NCI-H526 (cell line): ENCODE measurements around the gene PLEKHA8.

Source experiments
- DNase-seq, 2 experiments: peaks; one replicate each; lab custom pipeline; 2025; lab: John Stamatoyannopoulos, UW

Gene PLEKHA8

DNA sequence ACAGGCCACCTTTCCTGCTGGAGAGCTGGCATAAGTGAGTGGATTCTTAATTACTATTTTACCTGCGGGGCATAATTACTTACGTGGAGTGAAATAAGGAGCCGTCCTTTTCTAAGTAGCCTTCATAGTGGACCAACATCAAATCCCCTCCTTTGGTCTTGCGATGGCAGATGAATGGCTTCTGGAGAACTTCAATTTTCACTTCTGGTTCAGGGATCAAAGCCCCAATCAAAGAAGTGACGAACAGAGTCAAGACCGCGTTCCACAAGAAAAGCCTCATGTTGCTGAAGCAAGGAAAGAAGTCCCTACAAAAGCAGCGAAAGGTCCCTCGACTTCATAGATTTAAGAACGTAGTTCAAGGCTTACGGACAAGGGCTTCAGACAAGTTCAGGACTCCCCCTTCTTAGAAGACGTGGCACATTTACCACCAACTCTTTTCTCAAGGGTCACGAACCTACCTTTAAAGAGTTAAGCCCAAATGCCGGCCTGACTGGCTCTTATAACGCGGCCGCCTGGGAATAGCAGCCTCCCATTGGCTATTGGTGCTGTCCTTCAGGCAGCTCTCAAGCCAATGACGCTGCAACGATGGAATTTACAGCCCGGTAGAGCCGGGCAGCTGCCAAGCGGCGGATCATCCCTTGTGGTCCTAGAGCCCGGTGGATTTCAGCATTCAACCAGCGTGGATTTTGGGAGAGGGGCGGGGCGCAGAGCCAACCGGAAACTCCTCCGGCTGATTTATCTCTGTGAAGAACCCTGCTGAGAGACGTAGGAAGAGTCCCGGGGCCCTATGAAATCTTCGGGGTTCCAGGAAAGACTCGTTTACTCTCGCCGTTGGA lies 1.8 kb upstream of the PLEKHA8 start, which contains the start of gene FKBP14:
TSS of gene FKBP14 (minus strand) at position 474 of the 836 bp plus-strand sequence. CDS start at position 280, 194 bp downstream.
- DNase-seq = peak; percentile 99

DNA sequence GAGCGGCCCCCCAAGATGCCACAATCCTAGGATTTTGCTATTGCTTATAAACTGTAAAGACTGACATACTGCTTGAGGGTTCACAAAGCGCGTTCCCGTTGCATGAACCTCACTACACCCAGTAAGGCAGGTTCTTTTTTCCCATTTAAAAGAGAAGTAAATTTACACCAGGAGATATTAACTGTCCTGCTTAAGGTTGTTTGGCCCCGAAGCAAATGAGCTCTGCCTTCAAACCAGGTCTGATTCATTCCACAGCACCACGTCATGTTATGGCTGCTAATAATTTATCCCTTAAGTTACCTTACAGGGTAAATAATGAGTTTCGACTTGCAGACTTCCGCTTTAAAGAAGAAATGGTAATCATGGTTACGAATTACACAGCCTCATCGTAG lies 1.2 kb upstream of the PLEKHA8 start:
- peak in 1 of 2 experiments; percentile 69 for DNase-seq

DNA sequence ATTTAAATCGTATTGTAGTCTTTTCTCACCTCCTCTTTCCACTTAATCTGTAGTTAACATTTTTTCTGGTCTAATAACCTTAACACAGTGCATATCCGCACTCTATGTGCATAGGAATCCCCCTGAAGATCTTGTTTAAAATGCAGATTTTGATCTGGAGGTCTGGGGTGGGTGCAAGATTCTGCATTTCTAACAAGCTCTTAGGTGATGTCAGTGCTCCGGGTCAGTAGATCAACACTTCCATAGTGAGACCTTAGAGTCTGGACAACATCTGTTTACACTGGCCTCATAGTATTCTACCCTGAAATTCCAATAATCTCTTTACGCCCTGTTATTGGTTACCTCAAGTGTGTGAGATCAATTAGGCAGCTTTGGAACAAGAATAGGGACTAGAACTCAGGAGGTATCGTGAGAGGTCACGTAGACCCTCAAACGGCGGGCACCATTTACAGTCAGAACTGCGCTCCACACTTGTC lies 434 bp upstream of the PLEKHA8 start:
- no peak for DNase-seq

DNA sequence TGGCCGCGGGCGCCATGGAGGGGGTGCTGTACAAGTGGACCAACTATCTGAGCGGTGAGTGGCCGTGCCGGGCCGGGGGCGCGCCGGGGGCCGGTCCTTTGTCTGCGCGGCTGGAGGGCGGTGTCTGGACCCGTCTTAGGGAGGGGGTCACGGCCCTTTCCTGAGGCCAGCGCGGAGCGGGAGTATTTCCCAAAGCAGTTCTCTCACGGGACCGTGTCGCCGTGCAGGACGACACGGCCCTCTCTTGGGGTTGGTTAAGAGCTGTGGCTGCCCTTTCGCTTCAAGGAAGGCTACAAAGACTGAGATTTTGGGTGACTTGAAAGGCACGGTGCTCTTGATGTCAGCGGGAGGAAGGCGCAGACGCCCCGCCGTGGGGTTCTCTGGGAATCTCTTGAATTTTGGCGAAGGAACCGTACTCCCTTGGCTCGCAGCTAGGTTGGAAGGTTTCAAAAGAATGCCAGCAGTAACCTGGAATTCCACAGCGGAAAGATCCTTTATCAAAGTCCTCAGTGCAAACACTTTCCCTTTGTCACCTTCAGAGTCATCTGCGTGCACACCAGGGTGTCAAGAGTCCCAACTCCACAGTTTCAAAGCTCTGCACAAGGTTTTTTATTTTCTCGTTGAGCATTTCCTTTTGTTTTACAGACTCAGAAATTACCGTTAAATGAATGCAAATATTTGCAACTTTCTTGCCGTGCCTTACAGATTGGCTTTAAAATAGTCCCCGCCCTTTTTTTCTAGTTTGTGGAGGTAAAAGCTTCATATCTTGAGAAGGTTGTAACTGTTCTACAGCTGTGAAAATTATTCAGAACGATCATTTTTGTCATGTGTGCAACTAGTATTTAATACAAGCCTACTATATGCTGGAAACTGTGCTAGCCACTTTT lies 780 bp downstream of the PLEKHA8 start:
- DNase-seq = peak in 1 of 2 experiments; percentile 65

DNA sequence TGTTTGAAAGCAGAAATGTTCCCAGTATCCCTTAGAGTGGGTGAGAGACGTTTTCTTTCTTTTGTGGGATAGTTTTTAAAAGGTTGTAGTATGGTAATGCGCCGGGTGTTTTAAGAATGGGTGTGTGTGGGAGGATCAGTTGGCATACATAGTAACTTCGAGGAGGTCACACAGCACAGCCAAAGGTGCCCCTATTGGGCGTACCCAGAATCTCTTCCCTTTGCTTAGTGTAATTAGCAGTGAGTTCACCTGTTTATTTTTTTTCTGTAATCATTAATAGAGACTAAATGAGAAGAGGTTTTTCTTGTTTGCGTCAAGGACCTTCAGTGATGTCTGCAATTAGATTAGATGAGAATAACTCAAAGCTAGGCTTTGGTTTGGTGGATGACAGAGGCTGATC lies 1.5 kb downstream of the PLEKHA8 start:
- peak in 1 of 2 experiments; percentile 25 for DNase-seq

DNA sequence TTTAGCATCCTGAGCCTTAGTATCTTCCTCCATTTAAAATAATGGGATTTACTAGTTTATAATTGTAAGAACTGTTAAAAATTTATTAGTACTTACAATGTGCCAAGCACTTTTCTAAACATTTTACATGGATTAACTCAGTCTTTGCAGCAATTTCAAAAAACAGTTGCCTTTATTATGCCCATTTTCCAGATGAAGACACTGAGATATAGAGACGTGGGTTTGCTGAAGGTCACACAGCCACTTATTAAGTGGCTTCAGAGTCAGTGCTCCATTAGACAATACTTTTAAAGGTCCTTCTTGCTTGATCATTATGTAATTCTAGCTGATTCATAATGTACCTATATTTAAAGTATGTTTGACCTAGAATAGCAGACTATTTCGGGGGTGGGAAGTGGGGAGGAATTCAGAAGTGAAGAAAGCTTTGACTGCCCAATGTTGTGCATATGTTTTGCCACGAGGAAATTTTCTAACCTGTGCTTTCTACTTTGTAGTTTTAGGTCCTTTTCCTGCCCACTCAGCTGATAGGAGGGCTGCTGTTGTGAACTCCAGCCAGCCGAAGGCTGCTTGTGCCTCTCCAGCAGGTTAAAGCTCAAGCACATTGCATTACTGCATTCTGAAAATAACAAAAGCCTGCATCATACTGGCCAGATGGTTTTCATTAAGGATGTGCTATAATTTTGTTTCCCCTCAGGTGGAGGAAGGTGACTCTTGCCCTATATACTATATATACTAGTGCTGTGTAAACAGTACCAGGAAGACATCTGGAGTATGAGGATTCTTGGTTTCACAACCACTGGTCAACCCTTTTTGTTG lies 4.3 kb downstream of the PLEKHA8 start:
- DNase-seq = no peak

DNA sequence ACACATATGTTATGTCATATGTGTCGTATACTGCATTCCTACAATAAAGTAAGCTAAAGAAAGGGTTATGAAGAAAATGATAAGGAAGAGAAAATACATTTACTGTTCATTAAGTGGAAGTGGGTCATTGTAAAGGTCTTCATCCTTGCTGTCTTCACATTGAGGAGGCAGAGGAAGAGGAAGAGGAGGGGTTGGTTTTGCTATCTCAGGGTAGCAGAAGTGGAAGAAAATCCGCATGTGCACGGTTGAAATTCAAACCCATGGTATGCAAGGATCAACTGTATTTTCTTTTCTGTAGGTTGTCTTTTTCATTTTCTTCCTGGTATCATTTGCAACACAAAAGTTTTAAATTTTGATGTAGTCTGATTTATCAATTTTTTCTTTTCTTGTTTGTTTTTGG lies 6.3 kb downstream of the PLEKHA8 start:
- no peak for DNase-seq

DNA sequence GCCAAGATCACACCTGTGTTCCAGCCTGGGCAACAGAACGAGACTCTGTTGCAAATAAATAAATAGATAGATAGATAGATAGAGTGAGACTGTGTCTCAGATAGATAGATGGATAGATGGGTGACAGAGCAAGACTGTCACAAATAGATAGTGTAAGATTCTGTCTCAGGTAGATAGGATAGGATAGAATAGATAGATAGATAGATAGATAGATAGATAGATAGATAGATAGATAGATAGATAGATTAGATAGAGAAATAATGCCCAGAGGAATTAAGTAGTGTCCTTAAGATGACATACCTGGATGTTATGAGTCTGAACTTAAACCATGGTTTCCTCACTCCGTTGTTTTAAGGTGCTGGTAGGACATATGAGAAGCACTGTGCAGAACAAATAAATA lies 8.0 kb downstream of the PLEKHA8 start:
- DNase-seq = no peak

DNA sequence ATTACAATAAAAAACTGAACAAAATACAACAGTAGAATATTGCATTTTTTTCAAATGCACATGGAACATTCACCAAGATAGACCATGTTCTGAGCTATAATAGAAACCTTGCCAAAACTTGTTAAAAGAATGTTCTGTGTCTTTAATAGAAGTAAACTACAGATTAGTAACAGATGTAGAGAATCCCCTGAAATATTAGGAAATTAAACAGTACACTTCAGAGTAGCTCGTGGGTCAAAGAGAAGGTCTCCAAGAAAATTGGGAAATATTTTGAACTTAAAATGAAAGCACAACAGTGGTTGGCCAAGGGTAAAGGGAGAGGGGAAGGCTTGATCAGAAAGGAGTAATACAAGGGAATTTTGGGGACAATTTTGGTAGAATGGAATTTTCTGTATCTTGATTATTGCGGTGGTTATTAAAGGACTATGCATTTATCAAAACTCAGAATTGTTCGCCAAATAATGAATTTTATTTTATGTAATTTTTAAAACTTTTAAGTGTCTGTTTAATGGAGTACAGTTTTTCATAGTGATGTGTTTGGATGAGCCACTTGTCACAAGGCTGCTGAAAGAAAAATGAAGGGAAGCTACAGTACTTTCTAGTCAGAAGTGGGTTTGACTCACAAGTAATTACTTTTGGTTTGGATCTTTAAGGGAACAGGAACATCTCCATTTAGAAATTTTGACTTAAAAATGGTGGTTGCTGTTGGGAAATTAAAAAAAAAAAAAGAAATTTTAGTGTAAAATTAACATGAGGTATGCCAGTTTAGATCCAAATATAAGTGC lies 10.2 kb downstream of the PLEKHA8 start:
- DNase-seq = no peak

DNA sequence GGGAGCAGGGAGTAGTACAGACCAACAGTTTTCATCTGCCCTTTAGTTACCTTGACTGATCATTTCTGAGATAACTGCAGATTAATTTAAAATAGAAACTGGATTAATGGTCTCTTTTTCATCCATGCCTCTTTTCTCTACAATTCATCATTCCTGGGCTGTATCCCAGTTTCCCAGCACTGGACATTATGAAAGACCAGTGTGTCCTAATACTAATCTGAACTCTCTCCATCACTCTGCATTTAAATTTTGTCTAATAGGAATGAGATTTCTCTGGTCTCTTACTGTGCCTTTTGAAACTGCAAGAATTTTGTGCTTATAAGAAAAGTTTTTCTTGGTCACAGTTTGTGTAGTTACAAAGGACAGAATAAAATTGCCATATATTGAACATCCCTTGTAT lies 12.7 kb downstream of the PLEKHA8 start:
- DNase-seq = no peak

DNA sequence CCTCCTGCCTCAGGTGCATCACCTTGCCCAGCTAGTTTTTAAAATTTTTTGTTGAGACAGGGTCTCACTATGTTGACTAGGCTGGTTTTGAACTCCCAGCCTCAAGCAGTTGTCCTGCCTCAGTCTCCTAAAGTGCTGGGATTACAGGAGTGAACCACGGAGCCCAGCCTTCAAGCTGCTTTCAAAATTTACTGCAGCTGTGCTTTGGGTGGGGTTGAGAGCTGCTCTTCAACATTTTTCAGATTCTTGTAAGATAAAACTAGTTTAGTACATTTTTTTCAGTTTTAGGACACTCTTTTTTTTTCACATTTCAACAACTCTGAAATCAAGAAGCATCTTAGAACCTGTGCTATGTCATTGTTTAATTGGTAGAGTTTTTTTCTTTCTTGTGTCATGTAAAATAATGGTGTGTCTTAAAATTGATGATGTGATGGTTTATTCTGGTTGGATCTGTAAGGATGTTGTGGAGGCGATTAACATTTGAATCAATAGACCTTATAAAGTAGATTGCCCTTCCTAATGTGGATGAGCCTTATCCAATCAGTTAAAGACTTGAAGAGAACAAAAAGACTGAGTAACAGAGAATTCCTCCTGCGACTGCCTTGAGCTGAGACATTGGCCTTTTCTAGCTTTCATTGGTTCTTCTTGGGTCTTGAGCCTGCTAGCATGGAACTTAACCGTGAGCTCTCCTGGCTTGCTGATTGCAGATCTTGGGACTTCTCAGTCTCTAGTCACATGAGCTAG lies 13.5 kb downstream of the PLEKHA8 start:
- DNase-seq = no peak

DNA sequence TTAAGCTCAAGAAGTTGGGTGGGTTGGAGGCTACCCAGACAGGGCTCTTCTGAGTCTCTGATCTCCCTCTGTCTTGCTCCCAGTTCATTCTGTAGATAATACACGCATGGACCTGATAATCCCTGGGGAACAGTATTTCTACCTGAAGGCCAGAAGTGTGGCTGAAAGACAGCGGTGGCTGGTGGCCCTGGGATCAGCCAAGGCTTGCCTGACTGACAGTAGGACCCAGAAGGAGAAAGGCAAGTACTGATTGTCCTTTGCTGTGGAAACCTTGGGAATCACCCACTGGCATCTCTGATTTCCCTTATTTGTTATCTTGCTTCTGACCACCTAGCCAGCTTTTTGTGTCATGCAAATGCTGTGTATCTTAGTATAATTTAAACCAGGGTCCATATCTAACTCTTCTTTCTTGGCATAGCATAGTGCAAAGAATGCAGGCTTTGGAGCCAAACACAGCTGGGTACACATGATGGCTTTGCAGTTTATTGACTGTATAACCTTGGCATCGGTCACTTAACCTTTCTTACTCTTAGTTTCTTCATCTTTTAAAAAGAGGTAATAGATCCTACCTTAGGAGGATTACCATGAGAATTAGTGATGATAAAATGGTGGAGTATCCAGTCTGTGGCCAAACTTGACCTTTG lies 18.0 kb downstream of the PLEKHA8 start:
- DNase-seq = peak in 1 of 2 experiments; percentile 8

DNA sequence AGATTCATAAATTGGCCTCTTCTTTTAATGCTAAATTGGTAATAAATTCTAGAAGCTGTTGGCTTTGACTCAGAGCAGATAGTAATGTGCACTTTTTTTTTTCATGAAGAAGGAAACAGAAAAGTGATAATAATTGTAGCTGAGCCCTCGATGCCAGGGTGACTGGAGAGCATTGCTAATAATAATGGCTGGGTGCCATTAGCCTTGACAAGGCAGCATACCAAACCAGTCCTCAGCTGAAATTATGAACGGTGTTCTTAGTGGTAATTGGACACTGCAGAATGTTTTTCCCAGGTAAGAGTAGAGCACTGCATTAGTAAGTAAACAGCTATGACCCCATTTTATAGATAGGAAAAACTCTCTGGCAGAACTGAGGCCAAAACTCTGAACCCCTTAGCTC lies 18.9 kb downstream of the PLEKHA8 start:
- DNase-seq = no peak

DNA sequence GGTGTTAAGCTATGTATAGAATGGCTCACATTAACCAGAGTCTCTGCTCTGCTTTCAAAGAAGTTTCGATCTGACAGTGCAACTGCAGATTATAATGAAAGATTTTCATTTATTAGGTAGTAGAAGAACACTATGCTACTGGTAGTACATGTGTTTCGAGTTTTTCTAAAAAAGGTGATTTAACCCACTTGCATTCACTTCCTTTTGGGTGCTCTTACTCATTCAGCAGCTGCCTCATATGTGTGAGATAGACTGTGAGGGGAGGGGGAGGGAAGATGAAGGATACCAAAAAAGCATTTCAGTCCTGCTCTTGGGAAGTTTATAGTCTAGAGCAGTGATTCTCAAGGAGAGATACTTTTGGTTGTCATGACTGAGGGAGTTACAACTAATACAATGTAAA lies 20.4 kb downstream of the PLEKHA8 start:
- DNase-seq = no peak

DNA sequence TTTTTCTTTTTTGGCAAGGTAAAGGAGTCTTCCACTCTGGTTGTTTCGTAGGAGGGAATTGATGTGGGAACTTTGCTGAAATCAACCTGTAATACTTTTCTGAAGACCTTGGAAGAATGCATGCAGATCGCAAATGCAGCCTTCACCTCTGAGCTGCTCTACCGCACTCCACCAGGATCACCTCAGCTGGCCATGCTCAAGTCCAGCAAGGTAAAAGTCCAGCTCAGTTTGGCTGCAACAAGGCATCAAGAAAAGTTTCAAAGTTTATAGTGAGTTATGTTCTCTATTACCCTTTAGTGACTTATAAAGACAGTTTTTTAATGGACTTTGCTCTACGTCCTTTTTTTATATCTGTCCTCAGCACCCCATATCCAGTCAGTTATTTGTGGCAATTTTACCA lies 21.0 kb downstream of the PLEKHA8 start:
- no peak for DNase-seq

DNA sequence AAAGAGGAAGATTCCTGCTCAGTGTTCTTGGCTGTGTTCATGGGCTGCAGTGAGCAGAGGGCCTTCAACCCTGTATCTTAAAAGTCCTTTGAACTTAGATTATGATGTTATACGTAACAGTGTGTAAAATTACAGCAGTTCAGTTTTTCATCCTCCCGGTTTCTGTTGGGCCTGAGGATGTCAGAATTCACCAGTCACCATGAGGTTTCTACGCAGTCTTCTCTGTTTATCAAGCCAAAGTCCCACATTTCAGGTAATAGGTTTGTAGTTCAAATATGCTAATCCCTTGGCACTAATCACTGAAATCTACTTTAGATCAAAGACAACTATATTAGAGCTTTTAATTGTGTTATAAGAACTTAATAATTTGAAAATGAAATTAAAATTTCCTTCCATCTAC lies 24.9 kb downstream of the PLEKHA8 start:
- no peak for DNase-seq

DNA sequence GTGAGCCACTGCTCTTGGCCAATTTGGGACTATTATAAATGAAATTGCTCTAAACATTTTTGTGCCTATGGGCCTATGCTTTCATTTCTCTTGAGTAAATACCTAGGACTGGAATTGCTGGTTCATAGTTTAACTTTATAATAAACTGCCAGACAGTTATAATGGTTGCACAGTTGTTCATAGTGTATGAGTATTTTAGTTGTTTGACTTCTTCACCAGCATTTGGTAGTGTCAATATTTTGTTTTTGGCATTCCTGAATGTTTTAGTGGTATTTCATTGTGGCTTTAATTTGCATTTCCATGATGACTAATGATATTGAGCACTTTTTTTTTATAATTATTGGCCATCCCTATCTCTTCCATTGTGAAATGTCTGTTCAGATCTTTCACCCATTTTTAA lies 29.5 kb downstream of the PLEKHA8 start:
- DNase-seq = no peak

DNA sequence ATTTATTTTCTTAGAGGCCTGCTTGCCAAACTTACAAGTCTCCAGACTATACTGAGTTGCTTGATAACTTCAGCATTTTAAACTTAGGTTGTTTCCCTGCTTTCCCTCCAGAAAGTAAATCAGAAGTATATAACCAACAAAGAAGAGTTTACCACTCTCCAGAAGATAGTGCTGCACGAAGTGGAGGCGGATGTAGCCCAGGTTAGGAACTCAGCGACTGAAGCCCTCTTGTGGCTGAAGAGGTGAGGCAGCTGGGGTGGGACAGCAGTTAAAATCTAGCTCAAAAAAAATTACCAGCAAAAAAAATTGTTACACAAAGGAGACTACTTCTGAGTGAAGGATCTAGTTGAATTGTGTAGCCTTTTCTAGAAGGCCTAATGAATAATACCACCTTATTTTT lies 33.6 kb downstream of the PLEKHA8 start:
- DNase-seq = peak in 1 of 2 experiments; percentile 38

DNA sequence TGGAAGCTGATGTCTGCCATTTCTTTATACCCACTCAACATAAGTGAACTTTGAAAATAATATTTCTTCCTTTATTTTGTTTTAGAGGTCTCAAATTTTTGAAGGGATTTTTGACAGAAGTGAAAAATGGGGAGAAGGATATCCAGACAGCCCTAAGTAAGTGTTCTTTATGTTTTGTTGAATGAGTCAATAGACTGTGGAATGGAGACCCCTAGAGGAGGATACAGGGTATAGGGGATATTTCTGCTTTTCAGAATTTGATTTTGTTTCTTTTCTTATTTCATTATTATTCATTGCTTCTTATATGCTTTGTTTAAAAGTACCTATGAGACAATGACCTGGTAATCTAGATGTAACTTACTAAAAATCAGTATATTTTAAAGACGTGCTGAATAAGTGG lies 34.4 kb downstream of the PLEKHA8 start:
- peak in 1 of 2 experiments; percentile 55 for DNase-seq

DNA sequence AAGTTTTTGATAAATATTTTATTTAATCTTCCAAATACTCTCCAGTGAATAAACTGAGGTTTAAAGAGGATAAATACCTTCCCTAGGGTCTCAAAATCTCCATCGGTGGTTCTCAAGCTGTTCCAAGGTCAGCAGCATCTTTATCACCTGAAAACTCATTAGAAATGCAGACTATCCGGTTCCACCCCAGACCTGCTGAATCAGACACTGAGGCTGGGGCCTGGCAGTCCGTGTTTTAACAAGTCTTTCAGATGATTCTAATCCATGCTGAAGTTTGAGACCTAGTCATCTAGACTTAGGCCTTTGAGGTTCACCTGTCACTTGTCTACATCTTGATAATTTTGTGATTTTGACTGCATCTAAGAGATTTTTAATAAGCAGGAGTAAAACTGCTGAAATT lies 37.5 kb downstream of the PLEKHA8 start:
- DNase-seq = no peak
